Suprapubic skin (tissue), 4 donors: ENCODE measurements around the gene SPG7. TPM values are rescaled to one million over a fixed set of nuclear protein-coding genes. Genes with fewer than 3 reads are reported as not detected.

Experiments used
- DNase-seq, 2 donors: peaks; one replicate each; pipeline ENCODE4 v3.0.0-alpha.2; 2019; ENCODE audit warnings: low spot score in 2 of 2
- H3K27ac ChIP-seq: fragments of 200-600 bp; sonication (generic); one replicate; pipeline ENCODE4 v1.5.1; 2019
- H3K27me3 ChIP-seq: fragments of 200-600 bp; sonication (generic); one replicate; pipeline ENCODE4 v1.5.1; 2019
- H3K36me3 ChIP-seq: fragments of 200-600 bp; sonication (generic); one replicate; pipeline ENCODE4 v1.5.1; 2019
- H3K4me1 ChIP-seq: fragments of 200-600 bp; sonication (generic); one replicate; pipeline ENCODE4 v1.5.1; 2019
- H3K4me3 ChIP-seq: fragments of 200-600 bp; sonication (generic); one replicate; pipeline ENCODE4 v1.5.1; 2019; ENCODE audit warnings: mild to moderate bottlenecking
- H3K9me3 ChIP-seq: fragments of 200-600 bp; sonication (generic); one replicate; pipeline ENCODE4 v1.5.1; 2019
- CTCF ChIP-seq, 2 donors: fragments of 200-600 bp in 1 of 2; fragments of 450-650 bp in 1 of 2; sonication (generic) in 1 of 2; IDR thresholded peaks; one replicate each; pipeline ENCODE4 v1.5.1; 2016 to 2019; ENCODE audit warnings: antibody characterized with exemption in 2 of 2, mild to moderate bottlenecking in 1 of 2, moderate library complexity in 1 of 2
- EP300 ChIP-seq: sonication (generic); formaldehyde crosslinking; IDR thresholded peaks from one replicate; pipeline ENCODE4 v1.6.1; 2017; ENCODE audit warnings: antibody characterized with exemption
- POLR2A ChIP-seq, 2 donors: fragments of 450-650 bp; IDR thresholded peaks; one replicate each; pipeline ENCODE4 v1.6.1; 2017; ENCODE audit warnings: antibody characterized with exemption in 2 of 2, mild to moderate bottlenecking in 2 of 2, moderate library complexity in 2 of 2
- POLR2AphosphoS5 ChIP-seq, 3 donors: sonication (generic); formaldehyde crosslinking; IDR thresholded peaks; one replicate each; pipeline ENCODE4 v1.6.1; 2017; ENCODE audit warnings: antibody characterized with exemption in 3 of 3
- WGBS: methylation state at CpG from one replicate; pipeline ENCODE4 v1.1.5; 2018; 5-methylcytosine and 5-hydroxymethylcytosine counted together
- total RNA-seq, 4 donors: library from RNA; depleted of rRNA; stranded (reverse); fragments of >200 nt; gene quantifications; one replicate each; pipeline ENCODE4 v1.1.0, GENCODE V29; 2016

SPG7 gene
- total RNA-seq, 4 donors from 2014 or later: 131 to 324 (median 144) TPM

DNA sequence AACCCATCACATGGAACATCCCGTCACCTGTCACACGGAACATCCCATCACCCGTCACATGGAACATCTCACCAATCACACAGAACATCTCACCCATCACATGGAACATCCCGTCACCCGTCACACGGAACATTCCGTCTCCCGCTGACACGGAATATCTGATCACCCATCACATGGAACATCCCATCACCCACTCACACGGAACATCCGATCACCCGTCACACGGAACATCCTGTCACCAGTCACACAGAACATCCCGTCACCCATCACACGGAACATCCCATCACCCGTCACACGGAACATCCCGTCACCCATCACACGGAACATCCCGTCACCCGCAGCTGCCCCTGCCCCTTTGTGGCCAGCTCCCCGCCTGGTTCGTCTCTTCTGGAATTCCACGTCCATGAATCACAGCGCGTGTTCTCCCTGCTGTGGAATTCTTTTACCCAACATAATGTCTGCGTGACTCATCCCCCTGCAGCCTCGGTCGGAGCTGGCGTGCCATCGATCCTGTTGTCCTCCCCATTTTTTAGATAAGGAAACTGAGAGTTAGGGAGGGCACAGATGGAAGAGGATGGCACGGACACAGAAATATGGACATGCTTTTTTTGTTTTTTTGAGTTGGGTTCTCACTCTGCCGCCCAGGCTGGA is 73.0 kb downstream of the SPG7 start:
- Histone ChIP-seq H3K36me3 (no peaks in the 10 kb centered on the region), H3K27me3 (peaks cover 10% of the 10 kb centered on the region), H3K9me3 (no peaks in the 10 kb centered on the region), H3K27ac (no peak overlapping the region), H3K4me1 (peaks cover 16% of the 10 kb centered on the region), H3K4me3 (no peak overlapping the region)
- DNase-seq: no peak
- WGBS: 90% methylated on average over 33 of the region's 33 CpGs
- TF ChIP-seq CTCF (IDR thresholded peaks at IDR 0.05) (no peak), POLR2A (IDR thresholded peaks at IDR 0.05) (no peak), EP300 (no peak), POLR2AphosphoS5 (IDR thresholded peaks at IDR 0.05) (no peak)

DNA sequence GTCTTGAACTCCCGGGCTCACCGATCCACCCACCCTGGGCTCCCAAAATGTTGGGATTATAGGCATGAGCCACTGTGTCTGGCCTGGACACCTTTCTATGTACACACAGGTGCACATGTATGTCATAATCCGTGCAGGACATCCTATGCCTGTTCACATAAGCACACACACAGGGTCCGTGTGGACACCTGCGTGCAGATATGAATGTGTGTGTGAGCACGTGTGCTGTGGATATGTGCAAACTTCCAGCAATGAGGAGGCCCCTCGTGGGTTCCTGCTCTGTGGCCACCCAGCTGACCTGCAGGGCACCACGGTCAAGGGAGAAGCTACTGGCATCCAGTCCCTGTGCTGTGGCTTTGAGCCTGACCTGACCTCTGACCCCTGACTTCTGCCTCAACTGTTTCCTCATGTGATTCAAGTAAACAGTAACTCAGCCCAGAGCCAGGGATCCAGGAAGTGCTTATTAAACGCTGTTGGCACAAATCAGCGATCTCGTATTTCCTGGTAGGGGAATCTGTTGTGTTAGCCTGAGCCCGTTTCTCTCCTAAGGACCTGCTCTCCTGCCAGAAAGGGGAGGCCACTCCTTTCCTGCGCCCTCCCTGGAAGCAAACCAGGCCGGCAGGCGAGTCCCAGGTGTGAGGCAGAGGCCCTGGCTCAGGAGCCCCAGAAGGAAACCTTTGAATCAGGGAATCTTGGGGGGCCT is 73.8 kb downstream of the SPG7 start:
- Histone ChIP-seq H3K27ac (no peak overlapping the region), H3K36me3 (no peaks in the 10 kb centered on the region), H3K4me1 (peaks cover 13% of the 10 kb centered on the region), H3K9me3 (no peaks in the 10 kb centered on the region), H3K27me3 (peaks cover 2% of the 10 kb centered on the region), H3K4me3 (no peak overlapping the region)
- TF ChIP-seq POLR2AphosphoS5 (IDR thresholded peaks at IDR 0.05): peak in 1 of 3 donors; percentile 5
- TF ChIP-seq CTCF (IDR thresholded peaks at IDR 0.05): no peak
- WGBS: 42% methylated on average over 14 of the region's 15 CpGs
- no peak for DNase-seq

DNA sequence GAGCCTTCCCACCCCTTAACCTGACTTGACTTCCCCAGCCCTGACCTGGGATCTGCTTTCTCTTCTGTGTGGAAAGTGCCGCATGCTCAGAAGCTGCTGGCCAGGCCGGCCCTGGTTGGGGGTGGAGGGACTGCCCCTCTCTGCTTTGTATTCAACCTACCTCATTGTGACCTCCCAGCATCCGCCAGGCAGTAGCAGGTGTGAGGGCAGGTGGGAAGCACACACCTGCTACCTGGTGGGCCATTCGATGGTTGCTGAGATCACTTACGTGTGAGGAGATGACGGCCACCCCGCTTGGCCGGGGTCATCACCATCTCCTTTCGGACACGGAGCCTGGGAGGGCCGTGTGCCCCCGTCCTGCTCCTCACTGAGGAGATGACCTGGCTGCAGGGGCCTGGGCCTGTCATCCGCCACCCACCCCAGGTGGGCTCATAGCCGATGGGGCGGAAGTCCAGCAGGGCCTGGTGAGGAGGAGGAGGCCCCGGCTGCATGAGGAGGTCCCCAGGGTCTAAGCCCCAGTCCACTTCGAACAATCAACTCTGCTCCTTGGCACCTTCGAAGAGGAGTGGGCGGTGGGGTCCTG is 74.5 kb downstream of the SPG7 start:
- Histone ChIP-seq H3K4me3 (no peak overlapping the region), H3K27ac (no peak overlapping the region), H3K36me3 (no peaks in the 10 kb centered on the region), H3K9me3 (no peaks in the 10 kb centered on the region), H3K27me3 (no peaks in the 10 kb centered on the region), H3K4me1 (peaks cover 13% of the 10 kb centered on the region)
- WGBS: 93% methylated on average over 5 of the region's 19 CpGs
- no peak for DNase-seq
- TF ChIP-seq CTCF (IDR thresholded peaks at IDR 0.05) (no peak), POLR2A (IDR thresholded peaks at IDR 0.05) (no peak), EP300 (no peak), POLR2AphosphoS5 (IDR thresholded peaks at IDR 0.05) (no peak)

DNA sequence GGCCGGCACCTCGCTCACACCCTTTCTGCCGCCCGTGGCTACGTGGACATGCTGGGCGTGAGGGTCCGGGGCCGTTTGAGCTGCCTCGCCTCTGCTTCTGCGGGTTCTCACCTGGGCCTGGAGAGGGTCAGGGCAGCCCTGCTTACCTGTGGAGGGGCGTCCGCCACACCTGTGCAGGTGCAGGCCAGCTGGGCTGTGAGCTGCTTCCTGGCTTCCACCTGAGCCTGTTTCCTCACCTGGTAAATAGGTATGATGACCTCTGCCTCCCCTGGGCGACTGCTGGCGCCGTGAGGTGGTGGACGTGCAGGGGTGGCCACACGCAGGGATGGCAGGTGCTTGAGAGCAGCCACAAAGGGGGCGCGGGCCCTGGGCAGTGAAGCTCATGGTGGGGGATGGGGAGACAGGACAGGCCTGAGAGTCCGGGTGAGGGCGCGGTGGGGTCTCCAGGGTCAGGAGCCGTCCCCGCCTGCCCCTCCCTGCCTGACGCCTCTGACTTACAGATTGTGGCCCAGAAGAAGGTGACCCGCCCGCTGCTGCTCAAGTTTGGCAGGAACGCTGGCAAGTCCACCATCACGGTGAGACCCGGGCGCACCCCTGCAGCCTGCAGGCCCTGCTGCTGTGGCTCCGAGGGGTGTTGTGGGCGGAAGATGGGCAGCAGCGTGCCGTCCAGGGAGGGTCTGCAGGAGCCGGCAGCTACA is 75.1 kb downstream of the SPG7 start:
- no peak for DNase-seq
- no peaks in the 10 kb centered on the region for H3K9me3 ChIP-seq
- no peaks in the 10 kb centered on the region for H3K27me3 ChIP-seq
- H3K36me3 ChIP-seq: no peaks in the 10 kb centered on the region
- peaks cover 13% of the 10 kb centered on the region for H3K4me1 ChIP-seq
- H3K27ac ChIP-seq: no peak overlapping the region
- H3K4me3 ChIP-seq: no peak overlapping the region
- TF ChIP-seq CTCF (IDR thresholded peaks at IDR 0.05) (no peak), POLR2A (IDR thresholded peaks at IDR 0.05) (no peak), POLR2AphosphoS5 (IDR thresholded peaks at IDR 0.05) (no peak)
- WGBS: 82% methylated on average over 16 of the region's 36 CpGs
